ENCODE measurements around the gene ZBTB20. TPM values are rescaled to one million over a fixed set of nuclear protein-coding genes. Genes with fewer than 3 reads are reported as not detected.

Gene ZBTB20
- total and polyA plus RNA-seq, 5 experiments from 2014 or later: 16.5 to 50.8 (median 22.0) TPM

DNA sequence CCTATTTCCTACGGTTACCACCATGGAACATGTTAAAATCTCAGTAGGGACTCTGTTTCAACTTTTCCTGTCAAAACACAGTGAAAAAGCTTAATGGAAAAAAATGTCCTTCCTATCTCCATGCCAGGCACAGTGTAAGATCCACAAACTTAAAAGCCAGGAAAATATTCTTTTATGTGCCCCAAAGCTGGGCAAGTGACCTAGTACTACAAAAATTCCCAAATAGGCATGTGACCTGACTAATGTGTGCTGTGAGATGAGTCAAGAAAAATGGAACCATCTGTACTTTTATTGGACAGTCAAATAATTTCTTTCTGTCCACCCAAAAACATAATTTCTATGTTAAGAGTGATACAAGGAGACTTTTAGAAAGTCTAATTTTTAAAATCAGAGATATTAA lies 406.0 kb downstream of the ZBTB20 start:
- Mint-ChIP-seq H3K27me3 (no peaks in the 10 kb centered on the region), H3K4me3 (no peak overlapping the region), H3K9me3 (no peaks in the 10 kb centered on the region), H3K36me3 (peaks cover 0 to 28% (median 18%) of the 10 kb centered on the region in 3 donors), H3K4me1 (peaks cover 2 to 22% (median 5%) of the 10 kb centered on the region in 4 donors), H3K27ac (no peak overlapping the region)
- POLR2A ChIA-PET: no interaction called here
- ATAC-seq: no peak
- DNase-seq: no peak

DNA sequence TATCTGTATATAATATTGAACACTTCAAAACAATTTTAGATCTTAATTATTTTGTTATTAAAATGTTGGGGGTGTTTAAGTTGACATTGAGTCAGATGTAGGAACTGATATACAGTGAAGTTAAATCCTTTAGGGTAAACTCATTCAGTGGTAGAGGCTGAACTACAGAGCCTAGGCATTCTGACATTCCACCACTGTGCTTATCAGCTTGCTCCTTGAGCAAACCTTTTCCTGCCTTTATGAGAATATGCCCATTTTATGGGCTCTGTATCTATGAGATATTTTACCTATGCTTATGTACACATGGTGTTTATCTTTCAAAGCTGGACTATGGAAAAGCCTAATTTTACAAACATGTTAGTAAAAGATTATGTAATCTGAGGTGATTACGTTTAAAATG lies 407.5 kb downstream of the ZBTB20 start:
- DNase-seq: no peak
- no peaks in the 10 kb centered on the region for H3K9me3 Mint-ChIP-seq
- no peaks in the 10 kb centered on the region for H3K27me3 Mint-ChIP-seq
- H3K27ac Mint-ChIP-seq: no peak overlapping the region
- no peak for ATAC-seq
- peaks cover 0 to 27% (median 18%) of the 10 kb centered on the region in 3 donors for H3K36me3 Mint-ChIP-seq
- no peak overlapping the region for H3K4me3 Mint-ChIP-seq
- POLR2A ChIA-PET: no interaction called here
- peaks cover 0 to 12% (median 2%) of the 10 kb centered on the region in 4 donors for H3K4me1 Mint-ChIP-seq

DNA sequence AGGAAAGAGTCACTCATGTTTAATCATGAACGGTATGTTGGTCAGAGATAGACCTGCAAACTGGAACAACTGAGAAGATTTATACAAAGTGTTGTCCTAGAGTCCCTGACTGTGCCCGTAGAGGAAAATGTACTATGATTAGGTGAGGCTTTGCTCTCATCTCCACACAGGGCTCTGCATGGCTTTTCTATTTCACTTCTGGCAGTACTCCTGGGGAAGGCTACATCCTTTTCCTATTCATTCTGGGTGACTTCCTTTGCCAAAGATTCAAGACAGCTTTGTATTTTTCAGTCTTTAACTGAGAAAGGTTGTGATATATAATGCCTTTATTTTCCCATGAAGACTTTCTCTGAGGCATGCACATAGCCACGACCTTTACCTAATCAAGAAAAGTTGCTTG lies 414.7 kb downstream of the ZBTB20 start:
- Mint-ChIP-seq H3K36me3 (peaks cover 0 to 14% (median 4%) of the 10 kb centered on the region in 3 donors), H3K4me3 (no peak overlapping the region), H3K27me3 (no peaks in the 10 kb centered on the region), H3K4me1 (peaks cover 2 to 14% (median 3%) of the 10 kb centered on the region in 4 donors), H3K9me3 (no peaks in the 10 kb centered on the region), H3K27ac (no peak overlapping the region)
- ATAC-seq: no peak
- no peak for DNase-seq
- POLR2A ChIA-PET: no interaction called here

DNA sequence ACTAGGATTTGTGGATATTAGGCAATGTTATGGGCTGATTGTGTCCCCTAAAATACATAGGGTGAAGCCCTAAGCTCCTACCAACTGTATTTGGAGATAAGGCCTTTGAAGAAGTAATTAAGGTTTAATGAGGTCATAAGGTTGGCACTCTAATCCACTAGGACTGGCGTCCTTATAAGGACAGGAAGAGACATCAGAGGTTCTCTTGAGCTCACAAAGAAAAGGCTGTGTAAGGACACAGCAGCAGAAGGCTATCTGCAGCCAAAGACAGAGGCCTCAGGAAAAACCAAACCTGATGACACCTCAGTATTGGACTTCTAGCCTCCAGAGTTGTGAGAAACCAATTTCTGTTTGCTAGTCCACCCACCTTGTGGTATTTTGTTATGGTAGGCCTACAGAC lies 416.7 kb downstream of the ZBTB20 start:
- Mint-ChIP-seq H3K4me1 (peaks cover 4 to 8% (median 7%) of the 10 kb centered on the region in 4 donors), H3K27ac (no peak overlapping the region), H3K4me3 (no peak overlapping the region), H3K27me3 (no peaks in the 10 kb centered on the region), H3K9me3 (no peaks in the 10 kb centered on the region), H3K36me3 (peaks cover 0 to 5% (median 4%) of the 10 kb centered on the region in 3 donors)
- DNase-seq: no peak
- POLR2A ChIA-PET: no interaction called here
- no peak for ATAC-seq

DNA sequence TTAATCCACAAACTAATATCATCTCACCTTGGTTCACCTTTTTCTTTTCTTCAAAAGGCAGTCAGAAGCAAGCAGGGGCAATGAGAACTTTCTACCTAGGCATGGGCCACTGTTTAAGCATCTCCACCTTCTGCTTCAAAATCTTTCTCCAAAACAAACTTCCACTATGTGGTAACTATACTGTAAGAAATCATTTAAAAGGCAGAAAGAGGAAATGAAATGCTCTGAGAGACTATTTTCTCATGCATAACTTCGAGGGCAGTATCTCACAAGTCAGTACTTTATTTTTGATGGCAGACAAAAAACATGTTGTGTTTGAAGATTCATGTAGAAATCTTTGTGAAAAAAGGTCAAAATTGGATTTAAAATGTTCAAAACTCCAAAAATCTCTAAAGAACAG lies 419.7 kb downstream of the ZBTB20 start:
- H3K27me3 Mint-ChIP-seq: no peaks in the 10 kb centered on the region
- peak in 1 of 10 donors; percentile 1 for DNase-seq
- ATAC-seq: no peak
- H3K9me3 Mint-ChIP-seq: peaks cover 0 to 2% (median 0%) of the 10 kb centered on the region in 9 donors
- no peak overlapping the region for H3K27ac Mint-ChIP-seq
- peaks cover 0 to 5% (median 0%) of the 10 kb centered on the region in 3 donors for H3K36me3 Mint-ChIP-seq
- H3K4me3 Mint-ChIP-seq: no peak overlapping the region
- H3K4me1 Mint-ChIP-seq: peaks cover 7 to 15% (median 13%) of the 10 kb centered on the region in 4 donors
- POLR2A ChIA-PET: no interaction called here

DNA sequence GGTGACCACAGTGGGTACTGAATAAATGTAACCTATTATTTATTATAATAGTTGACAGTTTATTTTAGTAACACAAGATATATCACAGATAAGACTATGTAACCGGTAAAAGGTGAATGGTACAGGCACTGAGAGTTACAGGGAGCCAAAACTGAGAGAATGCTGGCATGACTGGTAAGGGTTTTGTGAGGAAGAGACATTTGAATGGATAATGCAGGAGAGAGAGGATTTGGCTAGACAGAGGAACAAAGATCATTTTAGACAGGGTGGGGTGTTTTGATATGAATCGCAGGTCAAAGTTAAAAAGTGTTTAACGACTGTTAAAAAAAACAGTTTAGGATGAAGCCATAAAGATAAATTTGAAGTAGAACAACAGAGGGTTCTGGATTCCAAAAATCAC lies 421.1 kb downstream of the ZBTB20 start:
- DNase-seq: no peak
- peak overlapping the region in 2 of 10 donors; percentile 1 to 32 for H3K27ac Mint-ChIP-seq
- no peak for ATAC-seq
- no peaks in the 10 kb centered on the region for H3K27me3 Mint-ChIP-seq
- peaks cover 0 to 2% (median 0%) of the 10 kb centered on the region in 9 donors for H3K9me3 Mint-ChIP-seq
- H3K36me3 Mint-ChIP-seq: peaks cover 0 to 5% (median 0%) of the 10 kb centered on the region in 3 donors
- peak overlapping the region in 1 of 10 donors; percentile 6 for H3K4me3 Mint-ChIP-seq
- POLR2A ChIA-PET: no interaction called here
- peaks cover 7 to 27% (median 22%) of the 10 kb centered on the region in 4 donors for H3K4me1 Mint-ChIP-seq

DNA sequence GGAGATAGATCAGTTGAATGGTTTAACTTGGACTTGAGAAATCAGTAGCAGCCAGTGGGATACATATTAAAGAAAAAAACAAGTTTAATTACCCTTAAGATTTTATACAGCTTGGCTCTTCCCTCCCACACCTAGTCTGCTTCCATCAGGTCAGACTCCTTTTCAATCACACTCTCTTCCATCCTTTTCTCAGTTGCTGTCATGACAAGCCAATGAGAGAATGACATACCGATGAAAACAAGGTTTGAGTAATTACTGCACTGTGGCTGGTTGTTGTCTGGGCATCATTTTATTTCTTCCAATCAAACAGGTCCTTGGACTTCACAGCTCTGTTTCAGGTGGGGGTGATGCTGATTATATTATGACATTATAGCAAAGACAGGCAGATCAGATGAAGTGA lies 424.6 kb downstream of the ZBTB20 start:
- POLR2A ChIA-PET: no interaction called here
- Mint-ChIP-seq H3K4me1 (peaks cover 16 to 49% (median 41%) of the 10 kb centered on the region in 4 donors), H3K27ac (no peak overlapping the region)

DNA sequence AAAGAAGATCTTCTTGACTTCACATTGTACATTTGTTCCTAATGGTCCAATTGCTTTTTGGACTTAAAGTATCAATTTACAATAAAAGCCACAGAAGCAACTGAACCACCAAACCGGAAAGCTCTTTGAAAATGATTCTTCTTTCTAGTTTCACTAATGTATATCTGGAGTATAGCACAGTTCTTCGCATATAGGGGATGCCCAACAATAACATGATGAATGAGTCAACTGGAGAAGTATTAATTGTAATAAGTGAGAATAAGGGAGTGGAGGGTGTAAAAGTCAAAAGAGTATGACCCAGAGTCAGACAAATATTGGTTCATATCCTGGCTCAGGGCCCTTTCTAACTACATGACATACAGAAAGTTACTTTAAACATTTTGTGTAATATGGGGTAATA lies 425.2 kb downstream of the ZBTB20 start:
- no peak overlapping the region for H3K4me3 Mint-ChIP-seq
- H3K36me3 Mint-ChIP-seq: peaks cover 9 to 13% (median 12%) of the 10 kb centered on the region in 3 donors
- ATAC-seq (no peak), DNase-seq (no peak)
- POLR2A ChIA-PET: no interaction called here
- peaks cover 15 to 53% (median 41%) of the 10 kb centered on the region in 4 donors for H3K4me1 Mint-ChIP-seq
- H3K27ac Mint-ChIP-seq: peak overlapping the region in 1 of 10 donors; percentile 15
- no peaks in the 10 kb centered on the region for H3K27me3 Mint-ChIP-seq
- peaks cover 0 to 2% (median 0%) of the 10 kb centered on the region in 9 donors for H3K9me3 Mint-ChIP-seq

More for the DNA sequence above, 424.6 kb downstream of the ZBTB20 start:
- H3K27me3 Mint-ChIP-seq: no peaks in the 10 kb centered on the region
- no peak overlapping the region for H3K4me3 Mint-ChIP-seq
- H3K36me3 Mint-ChIP-seq: peaks cover 5 to 10% (median 8%) of the 10 kb centered on the region in 3 donors
- ATAC-seq (no peak), DNase-seq (no peak)
- peaks cover 0 to 2% (median 0%) of the 10 kb centered on the region in 9 donors for H3K9me3 Mint-ChIP-seq

DNA sequence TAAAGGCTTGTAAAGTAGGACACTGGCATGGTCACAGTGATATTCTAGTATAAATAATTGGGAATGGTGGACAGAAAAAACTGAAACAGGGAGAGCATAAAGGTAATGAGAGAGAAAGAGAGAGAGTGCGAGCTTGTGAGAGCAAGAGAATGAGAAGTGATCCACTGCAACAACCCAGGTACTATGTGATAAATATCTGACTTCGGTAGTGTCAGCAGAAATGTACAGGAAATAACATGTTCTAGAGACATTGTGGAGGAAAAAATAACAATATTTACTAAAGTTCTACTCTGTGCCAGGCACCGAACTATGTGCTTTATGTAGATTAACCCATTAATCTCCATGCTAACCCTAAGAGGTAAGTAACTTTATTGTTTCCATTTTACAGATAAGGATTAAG lies 425.9 kb downstream of the ZBTB20 start:
- peak overlapping the region in 1 of 10 donors; percentile 6 for H3K4me3 Mint-ChIP-seq
- ATAC-seq (no peak), DNase-seq (no peak)
- POLR2A ChIA-PET: no interaction called here
- peaks cover 9 to 16% (median 13%) of the 10 kb centered on the region in 3 donors for H3K36me3 Mint-ChIP-seq
- peaks cover 19 to 58% (median 43%) of the 10 kb centered on the region in 4 donors for H3K4me1 Mint-ChIP-seq
- peaks cover 0 to 2% (median 0%) of the 10 kb centered on the region in 9 donors for H3K9me3 Mint-ChIP-seq
- H3K27ac Mint-ChIP-seq: peak overlapping the region in 2 of 10 donors; percentile 1 to 35
- H3K27me3 Mint-ChIP-seq: no peaks in the 10 kb centered on the region

DNA sequence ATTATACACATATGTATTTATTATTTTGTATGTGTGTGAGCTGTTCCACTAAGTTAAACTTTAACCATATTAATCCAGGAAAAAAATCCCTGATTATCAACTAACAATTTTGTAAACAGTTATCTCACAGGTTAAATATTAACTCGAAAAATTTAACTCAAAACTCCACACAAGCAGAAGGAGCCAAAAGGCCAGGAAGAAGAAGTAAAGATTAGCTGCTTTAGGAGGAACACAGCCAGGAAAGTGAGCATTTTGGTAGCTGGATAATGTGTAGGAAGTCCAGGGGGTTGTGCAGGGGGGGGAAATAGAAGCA lies 428.2 kb downstream of the ZBTB20 start:
- DNase-seq (no peak), ATAC-seq (no peak)
- Mint-ChIP-seq H3K4me3 (no peak overlapping the region), H3K9me3 (no peaks in the 10 kb centered on the region), H3K36me3 (peaks cover 9 to 19% (median 17%) of the 10 kb centered on the region in 3 donors), H3K27ac (peak overlapping the region in 1 of 10 donors; percentile 66), H3K4me1 (peaks cover 18 to 72% (median 46%) of the 10 kb centered on the region in 4 donors), H3K27me3 (no peaks in the 10 kb centered on the region)
- POLR2A ChIA-PET: no interaction called here

DNA sequence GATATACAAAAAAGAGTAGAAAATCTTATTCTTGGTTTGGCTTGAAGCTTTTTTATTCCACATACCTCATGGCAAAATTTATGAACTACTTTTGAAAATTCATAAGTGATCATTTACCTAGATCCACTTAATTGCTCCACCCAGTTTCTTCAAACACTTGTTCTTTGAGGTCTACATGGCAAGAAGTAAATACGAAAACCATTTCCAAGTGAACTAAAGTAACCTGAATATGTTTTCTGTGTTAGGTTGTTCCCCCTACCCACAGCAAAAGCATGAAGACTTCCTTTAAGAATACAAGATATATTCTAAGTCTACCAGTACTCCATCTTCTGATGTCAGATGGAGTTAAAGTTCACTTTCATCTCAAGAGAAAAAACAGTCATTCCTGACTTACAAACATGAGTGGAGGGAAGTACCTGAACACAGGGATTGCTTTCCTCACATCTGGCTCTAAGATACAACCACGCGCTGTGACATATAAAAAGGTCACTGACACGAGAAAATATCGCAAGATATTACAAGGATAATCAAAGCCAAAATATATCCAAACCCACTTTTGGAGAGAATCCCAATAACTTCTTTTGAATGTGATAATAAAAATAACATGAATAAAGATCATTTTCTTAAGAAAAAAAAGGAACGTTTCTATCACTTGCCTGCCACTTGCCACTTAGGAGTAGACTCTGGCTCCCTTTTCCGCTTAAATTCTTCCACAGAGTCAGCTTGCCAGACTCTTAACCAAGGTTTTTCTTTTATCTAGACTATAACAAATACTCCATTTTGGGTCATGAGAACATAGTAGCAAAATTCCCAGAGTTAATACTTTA lies 428.8 kb downstream of the ZBTB20 start:
- ATAC-seq (peak in 1 of 2 donors; percentile 45), DNase-seq (peak in 2 of 10 donors; percentile 2 to 15)
- H3K27ac Mint-ChIP-seq: peak overlapping the region in 1 of 10 donors; percentile 8
- H3K4me1 Mint-ChIP-seq: peaks cover 18 to 70% (median 44%) of the 10 kb centered on the region in 4 donors
- H3K36me3 Mint-ChIP-seq: peaks cover 9 to 20% (median 19%) of the 10 kb centered on the region in 3 donors
- no peak overlapping the region for H3K4me3 Mint-ChIP-seq
- POLR2A ChIA-PET: no interaction called here
- no peaks in the 10 kb centered on the region for H3K9me3 Mint-ChIP-seq
- H3K27me3 Mint-ChIP-seq: no peaks in the 10 kb centered on the region

DNA sequence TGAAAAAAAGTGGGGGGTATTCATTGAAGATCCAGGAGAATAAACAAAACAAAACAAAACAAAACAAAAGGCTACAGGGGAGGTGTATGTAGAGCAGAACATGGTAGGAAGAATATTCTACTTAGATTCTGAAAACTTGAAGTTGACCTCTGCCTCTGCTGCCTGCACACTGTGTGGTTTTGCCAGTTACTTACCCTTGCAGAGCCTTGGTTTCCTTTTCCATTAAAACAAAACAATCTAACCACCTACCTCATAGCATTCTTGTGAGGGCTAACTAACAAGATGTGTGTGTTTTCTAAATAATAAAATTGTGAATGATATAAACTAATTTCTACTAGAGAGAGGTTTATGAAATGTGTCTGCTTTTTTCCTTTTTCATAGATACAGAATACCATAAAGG lies 430.2 kb downstream of the ZBTB20 start:
- H3K4me3 Mint-ChIP-seq: no peak overlapping the region
- H3K36me3 Mint-ChIP-seq: peaks cover 9 to 25% (median 22%) of the 10 kb centered on the region in 3 donors
- peak overlapping the region in 1 of 10 donors; percentile 52 for H3K27ac Mint-ChIP-seq
- ATAC-seq (no peak), DNase-seq (no peak)
- H3K4me1 Mint-ChIP-seq: peaks cover 18 to 60% (median 36%) of the 10 kb centered on the region in 4 donors
- no peaks in the 10 kb centered on the region for H3K27me3 Mint-ChIP-seq
- no peaks in the 10 kb centered on the region for H3K9me3 Mint-ChIP-seq
- POLR2A ChIA-PET: no interaction called here

DNA sequence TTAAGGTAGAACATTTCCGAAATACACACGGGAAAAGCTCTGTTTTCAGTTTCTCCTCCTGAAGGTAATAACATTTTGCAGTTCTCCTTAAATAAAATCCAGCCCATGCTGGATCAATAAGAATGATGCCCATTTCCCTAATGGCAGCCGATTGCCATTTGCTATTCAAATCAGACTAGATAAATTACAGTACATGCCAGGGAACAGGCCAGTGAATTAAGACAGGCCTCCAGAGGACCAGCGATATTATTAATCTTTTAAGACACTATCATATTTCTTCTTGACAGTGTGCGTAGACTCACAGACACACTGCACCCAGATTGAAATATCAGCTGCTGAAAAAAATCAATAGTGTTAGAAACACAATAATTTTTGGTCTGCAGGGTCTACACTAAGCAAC lies 431.0 kb downstream of the ZBTB20 start:
- DNase-seq (no peak), ATAC-seq (no peak)
- Mint-ChIP-seq H3K4me1 (peaks cover 12 to 53% (median 31%) of the 10 kb centered on the region in 4 donors), H3K4me3 (no peak overlapping the region), H3K27me3 (no peaks in the 10 kb centered on the region), H3K36me3 (peaks cover 9 to 29% (median 28%) of the 10 kb centered on the region in 3 donors), H3K9me3 (no peaks in the 10 kb centered on the region), H3K27ac (no peak overlapping the region)
- POLR2A ChIA-PET: no interaction called here
